ENCODE data around the gene BAIAP2L1. TPM values are rescaled to one million over a fixed set of nuclear protein-coding genes. Genes with fewer than 3 reads are reported as not detected.
"Not testable (repeated sequence)": the region's sequence is repeated elsewhere in the genome, so short reads cannot be mapped to it uniquely, and the experiment has no call there.

BAIAP2L1 gene
- total RNA-seq, 2 experiments from 2014 or later = 0.33 to 0.61 TPM

GRCh38 chr7:98423043-98423442, 22.2 kb upstream of the BAIAP2L1 start:
- no peak overlapping the region for H3K27ac ChIP-seq (ENCODE audit: low read depth in 1 of 2, low read length in 2 of 2)
- Mint-ChIP-seq H3K27me3 (peaks cover 28% of the 10 kb centered on the region), H3K4me1 (ENCODE audit: low read depth) (no peaks in the 10 kb centered on the region), H3K9me3 (no peaks in the 10 kb centered on the region), H3K27ac (no peak overlapping the region), H3K4me3 (no peak overlapping the region), H3K36me3 (ENCODE audit: low read depth) (no peaks in the 10 kb centered on the region)
- no peak for TF ChIP-seq CTCF (IDR thresholded peaks at IDR 0.05)
- ChIA-PET POLR2A (no interaction called here), CTCF (no interaction called here)
- no peaks in the 10 kb centered on the region for H3K9me3 ChIP-seq (ENCODE audit: control insufficient read depth in 1 of 2, insufficient read depth in 1 of 2, low read length in 2 of 2)
- H3K4me1 ChIP-seq (ENCODE audit: insufficient read depth, low read length) = peaks cover 6% of the 10 kb centered on the region
- DNase-seq (no peak), ATAC-seq (ENCODE audit: poor library complexity) (no peak)
- H3K36me3 ChIP-seq (ENCODE audit: insufficient read depth, low read length) = no peaks in the 10 kb centered on the region
- intact Hi-C loops (cut with DNase I, micrococcal nuclease) = no loop called here
- no peaks in the 10 kb centered on the region for H3K27me3 ChIP-seq (ENCODE audit: control insufficient read depth in 1 of 2, insufficient read depth in 2 of 2, low read length in 2 of 2)
- no peak overlapping the region for H3K4me3 ChIP-seq (ENCODE audit: low read length)

- Mint-ChIP-seq H3K4me3 (no peak overlapping the region), H3K36me3 (ENCODE audit: low read depth) (no peaks in the 10 kb centered on the region), H3K27ac (no peak overlapping the region), H3K9me3 (no peaks in the 10 kb centered on the region), H3K4me1 (ENCODE audit: low read depth) (no peaks in the 10 kb centered on the region), H3K27me3 (peaks cover 29% of the 10 kb centered on the region)
- ATAC-seq (ENCODE audit: poor library complexity) = peak; percentile 68
- Histone ChIP-seq H3K4me1 (ENCODE audit: insufficient read depth, low read length) (peaks cover 6% of the 10 kb centered on the region), H3K4me3 (ENCODE audit: low read length) (no peak overlapping the region), H3K27me3 (ENCODE audit: control insufficient read depth in 1 of 2, insufficient read depth in 2 of 2, low read length in 2 of 2) (peaks cover 0 to 2% of the 10 kb centered on the region in 2 experiments), H3K36me3 (ENCODE audit: insufficient read depth, low read length) (no peaks in the 10 kb centered on the region), H3K27ac (ENCODE audit: low read depth in 1 of 2, low read length in 2 of 2) (no peak overlapping the region), H3K9me3 (ENCODE audit: control insufficient read depth in 1 of 2, insufficient read depth in 1 of 2, low read length in 2 of 2) (no peaks in the 10 kb centered on the region)
- CTCF ChIA-PET = interaction anchor here (1.2 to 1.6 kb wide), 2 partner anchors 13 to 19 kb away, joined by 4 to 6 read pairs; no protein-coding TSS in a partner anchor
- DNase-seq = peak; percentile 39 to 79 (median 55)
- POLR2A ChIA-PET = no interaction called here
- intact Hi-C loops (cut with DNase I, micrococcal nuclease) = no loop called here
- TF ChIP-seq CTCF (IDR thresholded peaks at IDR 0.05) = peak; percentile 90
Observed at GRCh38 chr7:98420966-98421612, 20.2 kb upstream of the BAIAP2L1 start.

GRCh38 chr7:98419988-98420387, 19.1 kb upstream of the BAIAP2L1 start:
- H3K36me3 ChIP-seq (ENCODE audit: insufficient read depth, low read length); H3K4me3 ChIP-seq (ENCODE audit: low read length); ATAC-seq (ENCODE audit: poor library complexity); H3K4me1 Mint-ChIP-seq (ENCODE audit: low read depth); H3K27ac ChIP-seq (ENCODE audit: low read depth in 1 of 2, low read length in 2 of 2); H3K27ac Mint-ChIP-seq; POLR2A ChIA-PET; H3K4me3 Mint-ChIP-seq; DNase-seq; H3K9me3 ChIP-seq (ENCODE audit: control insufficient read depth in 1 of 2, insufficient read depth in 1 of 2, low read length in 2 of 2); H3K27me3 ChIP-seq (ENCODE audit: control insufficient read depth in 1 of 2, insufficient read depth in 2 of 2, low read length in 2 of 2); H3K9me3 Mint-ChIP-seq; intact Hi-C loops (cut with DNase I, micrococcal nuclease); H3K4me1 ChIP-seq (ENCODE audit: insufficient read depth, low read length); H3K36me3 Mint-ChIP-seq (ENCODE audit: low read depth): not testable (repeated sequence)
- CTCF ChIA-PET = interaction anchor here (1.6 kb wide), 1 partner anchor 12 kb away, joined by 4 read pairs; no protein-coding TSS in a partner anchor
- peaks cover 28% of the 10 kb centered on the region for H3K27me3 Mint-ChIP-seq

- H3K27ac ChIP-seq (ENCODE audit: low read depth in 1 of 2, low read length in 2 of 2); CTCF ChIA-PET; H3K4me1 Mint-ChIP-seq (ENCODE audit: low read depth); H3K9me3 Mint-ChIP-seq; POLR2A ChIA-PET; H3K36me3 Mint-ChIP-seq (ENCODE audit: low read depth); H3K36me3 ChIP-seq (ENCODE audit: insufficient read depth, low read length); H3K4me3 Mint-ChIP-seq; DNase-seq; H3K27ac Mint-ChIP-seq; ATAC-seq (ENCODE audit: poor library complexity); H3K4me1 ChIP-seq (ENCODE audit: insufficient read depth, low read length); H3K4me3 ChIP-seq (ENCODE audit: low read length); H3K27me3 ChIP-seq (ENCODE audit: control insufficient read depth in 1 of 2, insufficient read depth in 2 of 2, low read length in 2 of 2); H3K9me3 ChIP-seq (ENCODE audit: control insufficient read depth in 1 of 2, insufficient read depth in 1 of 2, low read length in 2 of 2); intact Hi-C loops (cut with DNase I, micrococcal nuclease): not testable (repeated sequence)
- peaks cover 21% of the 10 kb centered on the region for H3K27me3 Mint-ChIP-seq
Observed at GRCh38 chr7:98419316-98419691, 18.4 kb upstream of the BAIAP2L1 start.

Data from CD4-positive, alpha-beta T cell (primary cell).